ENCODE data around the gene CCDC172.

GRCh38 chr10:116298586-116298985, 25.7 kb upstream of the CCDC172 start:
- TF ChIP-seq HNF4G (IDR thresholded peaks at IDR 0.05; ENCODE audit: borderline replicate concordance, low read depth, low read length) (no peak), HNF4G (CRISPR knock-in tag; IDR thresholded peaks at IDR 0.05; ENCODE audit: borderline replicate concordance, low read depth) (no peak), SIN3A (IDR thresholded peaks at IDR 0.05; ENCODE audit: borderline replicate concordance, low read depth, low read length) (no peak), SRSF1 (optimal IDR thresholded peaks at IDR 0.05; ENCODE audit: low read depth, low read length) (no peak), POLR2A (IDR thresholded peaks at IDR 0.05; ENCODE audit: insufficient read depth in 1 of 2, low read depth in 2 of 2, low read length in 2 of 2) (no peak), ESRRA (CRISPR knock-in tag; IDR thresholded peaks at IDR 0.05; ENCODE audit: low read depth) (no peak)
